A172 (cell line): Measurements from ENCODE around the gene BABAM1. TPM values are rescaled to one million over a fixed set of nuclear protein-coding genes. Genes with fewer than 3 reads are reported as not detected.

ENCODE experiments used
- DNase-seq: peaks from one replicate; pipeline ENCODE4 v3.0.0-alpha.2; 2015; ENCODE audit warnings: low spot score
- total RNA-seq: library from RNA; depleted of rRNA; stranded (reverse); fragments of >200 nt; shearing (Covaris generic); gene quantifications from 2 replicates; pipeline ENCODE4 v1.2.3, GENCODE V29; 2014

Gene BABAM1
- total RNA-seq, 1 experiment from 2014 or later = 209 TPM

- DNase-seq = peak; percentile 87
Measured at GRCh38 chr19:17303167-17303939, 36.1 kb downstream of the BABAM1 start, which contains the start of gene ABHD8. TSS of gene ABHD8 (minus strand) at chr19:17303425. CDS start at chr19:17301616, 1,809 bp downstream.

- DNase-seq = no peak
Measured at GRCh38 chr19:17303940-17304267, 36.7 kb downstream of the BABAM1 start.

- no peak for DNase-seq
Measured at GRCh38 chr19:17304386-17305215, 37.4 kb downstream of the BABAM1 start.

- no peak for DNase-seq
Measured at GRCh38 chr19:17305216-17305516, 37.9 kb downstream of the BABAM1 start.

GRCh38 chr19:17305517-17306284, 38.5 kb downstream of the BABAM1 start, which contains the start of gene MRPL34:
TSS of gene MRPL34 (plus strand) at chr19:17305872. CDS start at chr19:17305893, 21 bp downstream.
- peak; percentile 100 for DNase-seq

GRCh38 chr19:17306285-17306714, 39.1 kb downstream of the BABAM1 start:
- DNase-seq = no peak

GRCh38 chr19:17307876-17308377, 40.7 kb downstream of the BABAM1 start:
- DNase-seq = no peak

GRCh38 chr19:17309198-17309964, 42.1 kb downstream of the BABAM1 start, which contains the start of gene DDA1:
TSS of gene DDA1 (plus strand) at chr19:17309563. CDS start at chr19:17309655, 92 bp downstream.
- peak; percentile 100 for DNase-seq

- no peak for DNase-seq
Measured at GRCh38 chr19:17309965-17310461, 42.8 kb downstream of the BABAM1 start.

GRCh38 chr19:17311455-17312188, 44.4 kb downstream of the BABAM1 start:
- DNase-seq = peak; percentile 93

GRCh38 chr19:17312189-17313113, 45.2 kb downstream of the BABAM1 start:
- no peak for DNase-seq

- DNase-seq = no peak
Measured at GRCh38 chr19:17314007-17314593, 46.9 kb downstream of the BABAM1 start.

GRCh38 chr19:17318966-17319365, 51.7 kb downstream of the BABAM1 start:
- no peak for DNase-seq

- DNase-seq = no peak
Measured at GRCh38 chr19:17319473-17320238, 52.4 kb downstream of the BABAM1 start.

- no peak for DNase-seq
Measured at GRCh38 chr19:17320435-17320834, 53.2 kb downstream of the BABAM1 start.

GRCh38 chr19:17321655-17322489, 54.6 kb downstream of the BABAM1 start:
- DNase-seq = no peak

- DNase-seq = no peak
Measured at GRCh38 chr19:17322854-17323253, 55.6 kb downstream of the BABAM1 start.
